Stimulated activated CD4-positive, alpha-beta T cell treated with anti-CD3 and anti-CD28 coated beads, Interleukin-4, amount 100 ng/mL, for 1 hour (primary cell): ENCODE results near the gene EHBP1.

ENCODE experiments used
- DNase-seq: peaks from one replicate; pipeline ENCODE4 v3.0.0-alpha.2; 2020

EHBP1 gene

DNA sequence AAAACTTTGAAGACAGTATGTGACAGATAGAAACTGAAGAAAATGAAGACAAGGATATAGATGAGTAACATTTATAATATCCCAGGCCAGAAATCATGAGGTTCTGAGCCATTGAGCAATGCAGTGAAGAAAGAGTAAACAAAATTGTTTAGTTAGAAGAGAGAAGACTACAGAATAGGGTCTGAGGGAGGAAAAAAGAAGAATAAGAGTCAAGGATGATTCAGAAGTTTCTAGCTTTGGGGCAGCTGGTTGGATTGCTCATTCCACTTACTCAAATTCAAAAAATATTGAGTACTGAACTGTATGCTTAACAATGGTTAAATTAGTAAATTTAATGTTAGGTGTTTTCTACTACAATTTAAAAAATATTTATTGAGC is 190.1 kb downstream of the EHBP1 start:
- DNase-seq, result no peak

DNA sequence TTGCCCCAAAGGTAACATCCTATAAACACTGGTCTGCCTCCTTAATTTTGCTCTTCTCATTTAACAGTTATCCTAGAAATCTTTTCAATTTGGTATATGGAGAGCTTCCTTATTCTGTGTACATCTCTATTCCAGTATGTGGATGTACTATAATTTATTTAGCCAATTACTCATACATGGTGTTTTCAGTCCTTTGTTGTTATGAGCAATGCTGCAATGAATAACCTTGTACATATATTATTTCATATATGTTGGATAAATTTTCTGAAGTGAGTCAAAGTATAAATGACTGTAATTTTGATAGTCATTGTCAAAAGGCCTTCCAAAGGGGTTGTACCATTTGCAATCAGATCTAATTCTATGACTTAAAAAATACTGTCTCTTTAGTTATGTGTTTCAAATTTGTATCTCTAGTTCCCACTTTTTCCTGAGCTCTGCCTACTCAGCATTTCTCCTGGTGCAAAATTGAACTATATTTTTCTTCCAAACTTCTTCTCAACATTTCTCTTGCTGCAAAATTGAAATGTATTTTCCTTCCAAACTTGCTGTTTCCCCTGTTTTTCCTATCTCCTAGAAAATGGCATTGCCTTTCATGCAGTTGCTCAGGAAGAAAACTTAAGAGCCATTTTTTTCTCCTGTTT is 191.8 kb downstream of the EHBP1 start:
- no peak for DNase-seq

DNA sequence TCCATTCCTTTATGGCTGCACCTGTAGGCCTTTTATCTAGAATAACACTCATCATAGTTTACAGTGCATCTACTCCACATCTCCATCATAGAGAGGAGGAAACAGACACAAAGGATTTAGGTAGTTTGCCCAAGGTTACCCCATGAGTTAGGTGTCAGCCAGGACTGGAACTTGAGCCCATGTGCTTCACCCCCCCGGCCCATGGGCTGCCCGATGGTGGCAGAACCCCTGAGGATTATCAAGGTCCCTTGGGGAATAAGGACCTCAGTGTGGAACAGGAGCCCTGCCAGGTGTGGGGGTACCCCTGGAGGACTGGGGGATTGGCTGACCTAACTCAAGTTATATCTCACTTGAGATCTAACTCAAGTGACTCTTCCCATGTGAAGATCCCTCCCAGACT is 198.8 kb downstream of the EHBP1 start:
- no peak for DNase-seq

DNA sequence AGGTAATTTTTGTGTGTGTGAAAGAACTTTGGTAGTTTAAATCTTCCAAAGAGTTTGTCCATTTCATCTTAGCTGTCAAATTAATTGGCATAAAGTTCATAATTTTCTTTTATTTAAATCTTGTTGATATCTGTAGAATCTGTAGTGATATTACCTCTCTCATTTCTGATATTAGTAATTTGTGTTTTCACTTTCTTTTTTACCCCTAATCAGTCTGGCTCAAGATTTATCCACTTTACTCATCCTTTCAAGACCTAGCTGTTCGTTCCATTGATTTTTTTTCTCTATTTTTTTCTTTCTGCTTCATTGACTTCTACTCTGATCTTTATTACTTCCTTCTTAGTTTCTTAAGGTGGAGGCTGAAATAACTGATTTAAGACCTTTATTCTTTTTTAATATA is 202.6 kb downstream of the EHBP1 start:
- DNase-seq, result no peak

DNA sequence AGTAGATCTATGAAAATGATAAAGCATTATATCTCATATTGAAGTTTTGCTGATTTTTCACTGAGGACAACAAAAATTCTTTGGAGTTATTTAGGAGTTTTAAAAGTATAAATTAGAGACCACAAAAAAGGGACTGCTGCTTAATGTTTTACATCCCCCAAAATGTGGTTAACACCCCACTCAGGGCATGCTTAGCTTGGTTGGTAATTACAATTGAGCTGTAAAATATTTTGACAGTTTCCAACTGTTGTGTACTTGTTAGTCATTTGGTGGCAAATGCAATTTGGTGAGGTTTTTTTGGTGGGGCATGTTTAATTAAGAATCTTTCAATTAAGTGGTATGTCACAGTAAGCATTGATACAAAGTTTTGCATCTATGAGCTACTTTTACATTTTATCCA is 207.8 kb downstream of the EHBP1 start:
- no peak for DNase-seq

DNA sequence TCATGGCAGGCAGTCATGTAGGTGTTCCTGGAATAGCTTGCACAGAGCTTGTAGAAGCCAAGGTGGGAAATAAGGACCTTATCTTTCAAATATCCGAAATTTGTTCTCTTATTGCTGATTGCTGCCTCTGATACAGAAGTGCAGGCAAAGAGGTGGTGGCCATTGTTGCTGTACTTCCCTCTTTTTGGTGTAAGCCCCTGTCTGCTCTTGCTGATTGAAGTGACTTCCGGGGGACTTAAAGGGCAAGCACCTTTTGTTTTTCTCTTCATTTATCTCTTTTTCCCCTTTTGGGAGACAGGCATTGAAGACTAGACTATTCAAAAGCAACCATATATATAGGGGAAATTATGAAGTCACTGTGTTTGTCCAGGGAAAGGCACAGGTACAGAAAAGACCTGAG is 213.5 kb downstream of the EHBP1 start:
- no peak for DNase-seq

DNA sequence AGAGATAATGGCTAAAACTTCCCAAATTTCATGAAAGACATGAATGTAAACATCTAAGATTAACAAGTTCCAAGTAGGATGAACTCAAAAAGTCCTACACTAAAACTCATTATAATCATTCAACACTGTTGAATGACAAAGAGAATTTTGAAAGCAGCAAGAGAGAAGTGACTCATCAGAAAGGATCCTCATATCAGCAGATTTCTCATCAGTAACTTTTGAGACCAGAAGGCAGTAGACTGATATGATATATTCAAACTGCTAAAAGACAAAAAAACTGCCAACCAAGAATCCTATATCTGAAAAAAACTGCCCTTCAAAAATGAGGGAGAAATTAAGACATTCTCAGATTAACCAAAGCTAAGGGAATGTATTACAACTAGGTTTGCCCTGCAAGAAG is 214.6 kb downstream of the EHBP1 start:
- no peak for DNase-seq

DNA sequence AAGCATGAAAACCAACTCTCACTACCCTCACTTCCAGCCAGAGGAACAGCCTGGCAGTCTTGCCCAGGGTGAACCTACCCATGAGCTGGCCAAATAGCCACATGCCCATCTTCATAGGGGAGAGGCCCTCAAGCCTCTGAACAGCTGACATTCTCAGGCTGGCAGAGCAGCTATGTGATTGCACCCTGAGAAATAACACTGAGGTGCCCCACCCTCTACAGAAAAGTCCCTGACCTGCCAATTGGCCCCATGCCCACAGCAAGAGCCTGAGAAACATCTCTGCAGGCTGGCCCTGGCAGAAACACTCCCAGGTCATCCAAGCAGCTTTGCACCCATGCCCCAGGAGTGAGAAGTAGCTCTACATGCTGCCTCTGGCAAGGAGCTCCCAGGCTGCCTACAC is 217.7 kb downstream of the EHBP1 start:
- DNase-seq, result no peak

DNA sequence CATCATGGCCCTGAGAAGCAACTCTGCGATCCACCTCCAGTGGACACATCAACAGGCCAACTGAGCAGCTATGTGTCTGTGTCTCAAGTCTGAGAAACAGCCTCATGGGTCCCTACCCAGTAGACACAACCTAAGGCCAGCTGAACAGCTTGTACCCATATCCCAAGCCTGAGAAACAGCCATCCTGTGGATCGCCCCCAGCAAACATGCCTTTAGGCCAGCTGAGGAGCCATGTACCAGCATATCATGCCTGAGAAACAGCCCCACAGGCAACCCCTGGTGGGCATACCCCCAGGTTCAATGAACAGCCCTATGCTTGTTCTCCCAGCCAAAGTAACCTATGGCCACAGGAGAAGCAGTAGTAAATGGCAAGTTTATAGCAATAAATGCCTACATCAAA is 218.4 kb downstream of the EHBP1 start:
- DNase-seq, result no peak

DNA sequence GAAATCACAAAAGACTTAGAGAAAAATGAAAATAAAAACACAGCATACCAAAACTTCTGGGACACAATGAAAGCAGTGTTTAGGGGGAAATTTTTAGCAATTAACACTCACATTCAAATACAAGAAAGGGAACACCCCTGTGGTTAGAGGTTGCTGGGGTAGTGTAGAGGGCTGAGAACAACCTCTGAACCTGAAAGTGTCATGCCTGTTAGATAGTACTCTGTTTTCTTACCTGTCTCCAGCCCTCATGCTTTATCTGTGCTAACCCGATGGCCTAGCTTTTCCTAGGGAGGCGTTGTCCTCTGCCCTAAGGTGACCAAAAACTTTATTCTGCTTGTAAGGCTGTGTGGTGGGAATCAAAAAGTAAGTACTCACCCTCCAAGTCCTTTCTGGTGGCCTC is 222.5 kb downstream of the EHBP1 start:
- DNase-seq, result no peak

DNA sequence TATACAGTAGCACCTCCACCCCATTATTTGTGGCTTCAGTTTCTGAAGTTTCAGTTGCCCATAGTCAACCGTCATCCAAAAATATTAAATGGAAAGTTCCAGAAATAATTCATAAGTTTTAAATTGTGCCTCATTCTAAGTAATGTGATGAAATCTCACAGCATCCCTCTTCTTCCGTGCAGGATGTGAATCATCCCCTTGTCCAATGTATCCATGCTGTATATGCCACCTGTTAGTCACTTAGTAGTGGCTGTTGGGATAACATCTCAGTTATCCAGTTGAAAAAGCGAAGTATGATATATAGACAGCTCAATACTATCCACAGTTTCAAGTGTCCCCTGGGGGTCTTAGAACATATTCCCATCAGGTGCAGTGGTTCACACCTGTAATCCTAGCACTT is 226.0 kb downstream of the EHBP1 start:
- no peak for DNase-seq

DNA sequence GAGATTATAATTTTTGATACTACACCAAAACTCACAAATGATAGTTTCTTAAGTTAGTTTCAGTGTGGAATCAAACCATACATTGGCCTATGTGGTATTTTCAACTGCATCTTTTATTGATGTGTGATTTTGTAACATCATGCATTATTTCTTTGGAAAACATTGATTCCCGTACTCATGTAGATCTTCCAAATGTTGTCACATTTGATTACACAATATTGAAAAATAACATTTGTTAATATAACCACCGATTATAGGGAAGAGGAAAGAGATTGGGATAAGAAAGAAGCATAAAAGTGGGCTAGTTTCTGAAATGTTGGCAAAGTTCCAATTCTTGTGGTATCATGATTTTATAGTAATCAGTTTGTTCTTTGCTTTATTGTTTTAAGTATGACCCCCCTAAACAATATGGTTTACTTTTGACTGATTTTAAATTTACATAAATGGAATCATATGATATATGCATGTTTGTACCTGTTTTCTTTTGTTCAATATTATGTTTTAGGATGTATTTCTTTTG is 227.9 kb downstream of the EHBP1 start:
- no peak for DNase-seq

DNA sequence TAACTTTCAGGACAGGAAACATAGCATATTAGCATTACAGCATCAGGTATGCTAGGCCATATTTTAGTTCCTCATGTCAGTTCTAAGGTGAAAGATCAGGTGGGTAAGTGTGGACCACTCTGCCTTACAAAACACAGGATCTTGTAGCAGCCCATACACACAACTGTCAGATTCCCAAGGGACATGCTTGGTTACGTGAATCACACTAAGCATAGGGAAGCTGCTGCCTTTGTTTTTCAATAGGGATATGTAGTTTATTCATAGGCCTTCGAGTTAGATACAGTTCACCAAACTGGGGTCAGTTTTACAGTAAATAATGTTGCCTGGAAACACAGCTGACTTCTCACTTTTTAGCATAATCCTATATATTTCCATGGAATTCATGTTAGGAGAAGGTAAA is 229.0 kb downstream of the EHBP1 start:
- DNase-seq, result no peak

DNA sequence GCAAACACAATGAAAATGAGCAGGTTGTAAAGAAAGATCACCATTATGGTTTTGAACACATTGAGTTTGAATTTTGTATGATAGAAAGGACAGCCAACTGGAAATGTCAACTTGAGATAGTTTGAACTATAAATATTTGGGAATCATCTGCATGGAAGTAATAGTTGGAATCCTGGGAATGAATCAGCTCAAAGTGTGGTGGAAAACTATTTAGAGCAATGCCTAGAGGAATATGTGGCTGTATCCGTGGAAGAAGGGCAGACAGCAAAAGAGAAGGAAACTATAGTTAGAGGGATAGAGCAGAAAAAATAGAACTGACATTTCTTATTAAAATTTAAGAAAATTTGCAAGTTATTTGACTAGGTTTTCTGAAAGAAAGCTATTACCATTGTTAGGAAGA is 232.6 kb downstream of the EHBP1 start:
- no peak for DNase-seq

DNA sequence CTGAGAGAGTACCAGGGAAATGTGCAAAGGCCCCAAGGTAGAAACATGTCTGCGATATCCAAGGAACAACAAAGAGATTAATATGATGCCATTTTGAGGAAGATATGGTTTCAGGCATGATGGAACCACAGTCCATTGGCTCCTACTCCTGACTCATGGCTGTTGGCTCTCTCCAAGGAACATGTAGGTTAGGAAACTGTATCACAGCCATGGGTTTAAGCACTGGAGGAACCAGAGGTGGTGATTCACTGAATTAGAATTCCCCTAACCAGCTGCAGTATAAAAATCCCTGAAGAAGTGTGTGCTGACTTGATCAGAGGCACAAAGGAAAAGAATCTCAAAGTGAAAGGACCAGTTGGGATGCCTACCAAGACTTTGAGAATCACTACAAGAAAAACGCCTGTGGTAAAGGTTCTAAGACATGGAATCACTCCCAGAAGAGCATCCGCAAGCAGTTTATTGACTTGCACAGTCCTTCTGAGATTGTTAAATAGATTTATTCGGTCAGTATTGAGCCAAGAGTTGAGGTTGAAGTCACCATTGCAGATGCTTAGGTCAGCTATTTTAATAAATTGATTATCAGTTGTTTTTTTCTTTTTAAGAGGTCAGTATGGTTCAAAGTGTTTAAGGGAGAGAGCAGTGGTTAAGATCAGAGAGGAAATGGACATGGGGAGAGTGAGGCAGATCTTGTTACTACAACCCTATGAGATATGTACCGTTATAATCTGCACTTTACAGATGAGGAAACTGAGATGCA is 234.4 kb downstream of the EHBP1 start:
- DNase-seq, result no peak

DNA sequence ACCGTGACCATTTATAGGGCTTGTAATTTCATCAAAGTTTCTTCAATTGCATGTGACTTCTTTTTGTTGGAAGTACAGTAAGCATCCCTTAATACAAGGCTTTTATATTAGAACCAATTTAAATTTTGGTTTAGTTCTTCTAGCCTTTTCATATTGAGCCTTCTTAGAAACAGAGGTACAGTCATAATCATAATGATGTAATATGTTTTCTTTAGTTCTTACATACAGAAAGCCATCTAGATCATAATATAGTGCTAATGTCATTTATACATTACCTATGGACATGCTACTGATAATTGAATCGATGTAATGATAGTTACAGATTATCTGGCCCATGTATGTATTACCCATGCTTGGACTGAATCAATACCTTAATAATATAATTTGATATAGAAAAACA is 235.2 kb downstream of the EHBP1 start:
- no peak for DNase-seq

DNA sequence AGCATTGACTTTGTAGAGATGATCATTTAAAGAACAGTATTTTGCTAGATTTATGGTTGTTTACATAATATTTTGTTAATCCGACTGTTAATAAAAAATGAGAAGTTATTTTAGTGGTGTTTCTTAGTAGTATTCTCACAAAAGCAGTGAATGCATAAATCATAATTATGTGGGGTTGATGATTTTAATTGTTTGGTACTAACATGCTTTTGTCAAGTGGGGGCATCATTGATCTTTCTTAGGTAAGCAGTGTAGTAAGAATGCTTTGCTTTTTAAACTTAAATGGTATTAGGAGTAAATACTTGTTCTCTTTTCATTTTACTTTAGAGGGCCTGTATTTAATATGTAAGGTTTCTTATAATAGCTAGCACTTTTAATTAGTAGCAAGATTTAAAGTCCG is 235.9 kb downstream of the EHBP1 start:
- DNase-seq, result no peak

DNA sequence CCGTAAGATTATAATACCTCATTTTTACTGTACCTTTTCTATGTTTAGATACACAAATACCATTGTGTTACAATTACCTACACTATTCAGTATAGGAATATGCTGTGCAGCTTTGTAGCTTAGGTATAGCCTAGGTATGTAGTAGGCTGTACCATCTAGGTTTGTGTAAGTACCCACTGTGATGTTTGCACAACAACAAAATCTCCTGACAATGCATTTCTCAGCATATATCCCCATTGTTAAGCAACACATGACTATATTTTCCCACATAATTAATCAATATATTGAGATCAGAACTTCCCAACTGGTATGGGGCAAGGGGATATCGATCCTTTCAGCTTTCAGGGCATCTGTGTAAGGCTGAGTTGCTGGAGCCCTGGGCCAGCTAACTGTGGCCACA is 238.8 kb downstream of the EHBP1 start:
- DNase-seq, result no peak

DNA sequence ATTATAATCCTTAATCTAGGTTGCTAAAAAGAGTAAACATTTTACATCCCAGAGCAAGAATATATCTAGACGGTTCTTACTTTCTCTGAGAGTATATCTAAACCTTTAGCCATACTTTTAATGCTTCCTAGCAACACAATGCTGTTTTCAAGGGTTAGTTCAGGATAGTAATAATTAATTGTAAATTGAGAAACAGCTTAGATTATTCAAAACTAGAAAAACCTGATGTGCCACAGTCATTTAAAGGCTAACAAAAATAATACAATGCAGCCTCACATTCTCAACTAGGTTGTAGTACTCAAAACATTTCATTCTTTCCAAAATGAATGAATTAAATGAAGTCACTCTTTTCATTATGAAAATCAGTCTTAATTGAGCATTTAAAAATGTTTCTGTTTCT is 241.9 kb downstream of the EHBP1 start:
- DNase-seq, result no peak

DNA sequence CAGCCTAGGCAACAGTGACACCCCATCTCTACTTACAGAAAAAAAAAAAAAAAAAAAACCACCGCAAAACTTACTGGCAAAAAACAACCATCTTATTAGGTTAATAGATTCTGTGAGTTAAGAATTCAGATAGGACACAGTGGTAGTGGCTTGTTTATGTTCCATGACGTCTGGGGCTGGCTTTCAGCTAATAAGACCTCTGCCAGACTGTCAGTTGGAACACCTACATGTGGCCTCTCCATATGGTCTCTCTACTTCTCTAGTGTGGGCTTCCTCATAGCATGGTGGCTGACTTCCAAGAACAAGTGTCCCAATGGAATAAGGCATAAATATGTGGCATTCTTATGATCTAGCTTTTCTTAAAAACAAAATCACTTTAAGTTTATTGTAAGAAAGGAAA is 251.1 kb downstream of the EHBP1 start:
- DNase-seq, result no peak

DNA sequence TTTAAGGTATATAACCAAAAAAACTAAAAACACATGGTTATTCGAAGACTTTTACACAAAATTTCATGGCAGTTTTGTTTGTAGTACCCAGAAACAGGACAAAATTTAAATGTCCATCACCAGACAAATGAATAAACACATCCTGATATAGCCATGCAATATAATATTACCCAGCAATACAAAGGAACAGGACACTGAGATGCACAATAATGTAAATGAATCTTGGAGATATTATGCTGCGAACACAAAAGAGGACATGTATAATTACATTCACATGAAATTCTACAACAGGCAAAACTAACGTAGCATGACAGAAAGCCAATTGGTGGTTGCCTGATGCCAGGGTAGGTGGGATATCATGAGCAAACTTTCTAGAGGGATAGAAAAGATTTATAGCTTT is 252.7 kb downstream of the EHBP1 start:
- no peak for DNase-seq

DNA sequence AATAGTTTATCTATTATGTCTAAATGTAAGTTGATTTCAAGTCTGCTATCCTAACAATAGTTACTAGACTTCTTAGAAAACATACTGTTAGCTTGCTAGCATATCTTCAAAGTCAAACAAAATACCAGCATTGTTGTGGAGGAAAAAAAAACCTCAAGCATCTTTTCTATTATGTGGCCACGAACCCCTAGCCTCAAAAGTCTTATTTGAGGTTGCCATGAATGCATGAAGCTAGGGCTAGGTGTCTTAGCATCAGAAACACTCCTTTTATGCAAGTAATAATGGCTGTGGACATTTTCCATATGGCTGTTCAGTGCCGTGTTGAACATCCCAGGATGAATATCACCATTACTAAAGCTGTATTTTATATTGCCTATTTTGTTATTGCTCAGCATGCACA is 258.5 kb downstream of the EHBP1 start:
- DNase-seq, result no peak

DNA sequence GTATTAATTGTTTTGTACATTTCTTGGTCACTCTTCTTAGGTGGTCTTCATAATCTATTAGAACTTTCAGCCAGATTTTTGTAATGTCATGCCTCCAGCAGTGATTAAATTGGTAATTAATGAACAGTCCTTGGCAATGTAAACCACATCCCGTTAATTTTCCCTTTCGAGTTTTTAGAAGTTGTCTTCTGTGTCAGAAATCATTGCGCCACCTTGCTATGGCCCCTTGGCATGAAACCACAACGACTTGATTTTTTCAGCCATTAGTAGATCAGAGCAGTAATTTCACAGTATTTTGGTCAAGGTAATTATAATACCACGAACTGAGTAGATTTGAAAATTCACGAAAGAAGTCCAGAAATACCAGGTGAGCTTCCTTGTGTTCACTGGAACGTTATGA is 259.2 kb downstream of the EHBP1 start:
- DNase-seq, result no peak

DNA sequence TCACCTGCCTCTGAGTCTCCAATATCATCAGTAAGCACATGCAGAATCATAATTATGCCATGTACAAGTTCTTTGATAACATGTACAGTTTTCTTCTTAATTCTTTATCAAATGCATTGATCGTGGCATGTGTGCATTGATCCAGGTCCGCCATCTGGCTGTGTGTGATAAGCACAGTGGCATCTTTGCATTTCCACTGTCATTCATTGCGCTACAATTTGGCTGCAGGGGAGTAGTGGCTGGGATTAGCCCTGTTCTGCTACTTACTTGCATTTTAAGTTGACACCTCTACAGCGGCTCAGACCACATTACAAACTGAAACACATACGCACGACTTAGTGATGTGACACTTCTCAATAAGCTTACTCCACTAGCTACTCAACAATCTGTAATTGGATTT is 261.5 kb downstream of the EHBP1 start:
- no peak for DNase-seq

DNA sequence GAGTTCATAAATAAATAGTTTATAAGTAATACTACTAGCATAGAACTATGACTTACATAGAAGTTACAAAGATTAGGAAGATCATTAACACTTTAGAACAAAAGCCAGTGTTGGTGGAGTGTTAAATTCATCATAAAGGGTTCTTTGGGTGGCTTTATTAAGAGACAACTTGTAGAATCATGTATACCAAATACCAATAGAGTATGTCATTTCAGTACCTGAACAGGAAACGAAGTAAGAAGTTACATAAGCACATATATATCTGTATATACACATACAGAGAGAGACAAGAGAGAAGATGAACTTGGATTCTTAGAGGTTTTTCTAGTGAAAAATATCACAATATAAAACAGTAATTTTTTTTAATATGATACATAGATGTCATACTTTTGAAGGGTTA is 262.7 kb downstream of the EHBP1 start:
- no peak for DNase-seq
